Cardiac muscle cell (in vitro differentiated cells and primary cell): Measurements from ENCODE around the gene RGS10. TPM values are rescaled to one million over a fixed set of nuclear protein-coding genes. Genes with fewer than 3 reads are reported as not detected.

ENCODE experiments used
- DNase-seq, 2 donors: peaks; one replicate each; pipeline versions ENCODE4 v3.0.0 to v3.0.0-alpha.2; 2010 to 2017; ENCODE audit warnings: low read depth in 1 of 2, low spot score in 1 of 2
- H3K27ac ChIP-seq: fragments of 200-600 bp; sonication (generic); 2 replicates; pipeline ENCODE4 v1.5.1; 2016
- H3K27me3 ChIP-seq: fragments of 200-600 bp; sonication (generic); 2 replicates; pipeline ENCODE4 v1.6.0; 2016; ENCODE audit warnings: control low read depth
- H3K36me3 ChIP-seq: fragments of 200-600 bp; sonication (generic); 2 replicates; pipeline ENCODE4 v1.5.1; 2016; ENCODE audit warnings: control low read depth
- H3K4me1 ChIP-seq: fragments of 200-600 bp; sonication (generic); 2 replicates; pipeline ENCODE4 v1.8.1; 2017; ENCODE audit warnings: low read depth, mild to moderate bottlenecking, mixed run types
- H3K4me3 ChIP-seq: fragments of 200-600 bp; sonication (generic); 2 replicates; pipeline ENCODE4 v1.5.1; 2016; ENCODE audit warnings: mild to moderate bottlenecking
- H3K9me3 ChIP-seq: fragments of 200-600 bp; sonication (generic); 2 replicates; pipeline ENCODE4 v1.5.1; 2017; ENCODE audit warnings: low read depth, mild to moderate bottlenecking, control low read depth
- CTCF ChIP-seq: IDR thresholded peaks from 2 replicates; pipeline ENCODE4 v1.5.1; 2012; ENCODE audit warnings: low read depth, mild to moderate bottlenecking, low read length
- polyA plus RNA-seq: library from polyadenylated mRNA; unstranded; fragments of >200 nt; fragmentation: Nextera tagmentation; extraction: Ambion mirVana; gene quantifications from 2 replicates; pipeline ENCODE4 v1.2.1, GENCODE V29; 2016
- total RNA-seq: library from RNA; depleted of rRNA; stranded (reverse); fragments of >200 nt; gene quantifications from 2 replicates; pipeline ENCODE4 v1.2.3, GENCODE V29; 2016

Gene RGS10
- total and polyA plus RNA-seq, 2 experiments from 2014 or later: 0.73 to 1.6 TPM

- no peaks in the 10 kb centered on the region for H3K27me3 ChIP-seq
- no peaks in the 10 kb centered on the region for H3K9me3 ChIP-seq
- H3K36me3 ChIP-seq: no peaks in the 10 kb centered on the region
- H3K4me1 ChIP-seq: no peaks in the 10 kb centered on the region
- DNase-seq: no peak
- no peak for TF ChIP-seq CTCF
- H3K27ac ChIP-seq: no peak overlapping the region
- H3K4me3 ChIP-seq: no peak overlapping the region
Observed at GRCh38 chr10:119526149-119526548, 16.4 kb downstream of the RGS10 start.

- Histone ChIP-seq H3K4me1 (no peaks in the 10 kb centered on the region), H3K27me3 (no peaks in the 10 kb centered on the region), H3K27ac (no peak overlapping the region), H3K9me3 (no peaks in the 10 kb centered on the region), H3K4me3 (no peak overlapping the region), H3K36me3 (no peaks in the 10 kb centered on the region)
- DNase-seq: no peak
- no peak for TF ChIP-seq CTCF
Observed at GRCh38 chr10:119525116-119525515, 17.4 kb downstream of the RGS10 start.

GRCh38 chr10:119524720-119525070, 17.8 kb downstream of the RGS10 start:
- H3K27ac ChIP-seq: no peak overlapping the region
- no peak for TF ChIP-seq CTCF
- DNase-seq: no peak

GRCh38 chr10:119523895-119524719, 18.4 kb downstream of the RGS10 start:
- Histone ChIP-seq H3K4me3 (no peak overlapping the region), H3K27me3 (no peaks in the 10 kb centered on the region), H3K36me3 (no peaks in the 10 kb centered on the region), H3K9me3 (no peaks in the 10 kb centered on the region), H3K27ac (no peak overlapping the region), H3K4me1 (no peaks in the 10 kb centered on the region)
- TF ChIP-seq CTCF: no peak
- DNase-seq: no peak

More at GRCh38 chr10:119524720-119525070, 17.8 kb downstream of the RGS10 start:
- Histone ChIP-seq H3K27me3 (no peaks in the 10 kb centered on the region), H3K9me3 (no peaks in the 10 kb centered on the region), H3K4me3 (no peak overlapping the region), H3K36me3 (no peaks in the 10 kb centered on the region), H3K4me1 (no peaks in the 10 kb centered on the region)

GRCh38 chr10:119522747-119523426, 19.6 kb downstream of the RGS10 start:
- no peaks in the 10 kb centered on the region for H3K9me3 ChIP-seq
- H3K27me3 ChIP-seq: no peaks in the 10 kb centered on the region
- no peaks in the 10 kb centered on the region for H3K36me3 ChIP-seq
- no peak overlapping the region for H3K27ac ChIP-seq
- TF ChIP-seq CTCF: no peak
- H3K4me3 ChIP-seq: no peak overlapping the region
- no peak for DNase-seq
- H3K4me1 ChIP-seq: no peaks in the 10 kb centered on the region
